Activated T-cell treated with anti-CD3 and anti-CD28 coated beads for 24 hours (primary cell): Measurements from ENCODE around the gene FUS.
A peak's percentile ranks its signal among the peaks of the same experiment; 100 is the strongest.
"Not testable (repeated sequence)": the region's sequence is repeated elsewhere in the genome, so short reads cannot be mapped to it uniquely, and the experiment has no call there.

Experiments
- DNase-seq: peaks from one replicate; pipeline ENCODE4 v3.0.0-alpha.2; 2020; ENCODE audit warnings: low read depth

FUS gene

DNA sequence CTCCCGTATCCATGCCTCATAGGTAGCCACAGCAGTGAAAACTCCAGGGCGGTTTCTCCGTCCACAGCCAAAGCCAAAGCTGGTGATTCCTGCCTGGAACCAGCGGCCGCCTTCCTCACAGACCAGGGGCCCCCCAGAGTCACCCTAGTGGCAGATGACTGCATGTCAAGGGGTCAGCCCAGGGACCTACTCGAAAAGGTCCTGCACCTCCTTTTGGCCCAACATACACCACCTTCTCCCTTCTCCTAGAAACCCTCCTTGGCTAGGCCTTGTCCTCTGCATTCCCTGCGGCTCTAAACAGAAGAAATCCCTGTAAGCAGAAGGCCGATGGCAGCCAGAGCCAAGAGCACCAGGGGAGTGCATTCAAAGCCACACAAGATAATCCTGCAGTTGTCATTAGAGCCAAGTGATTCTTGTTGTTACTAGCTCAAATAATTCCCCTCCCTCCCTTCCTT is 36.2 kb upstream of the FUS start:
- DNase-seq: no peak

DNA sequence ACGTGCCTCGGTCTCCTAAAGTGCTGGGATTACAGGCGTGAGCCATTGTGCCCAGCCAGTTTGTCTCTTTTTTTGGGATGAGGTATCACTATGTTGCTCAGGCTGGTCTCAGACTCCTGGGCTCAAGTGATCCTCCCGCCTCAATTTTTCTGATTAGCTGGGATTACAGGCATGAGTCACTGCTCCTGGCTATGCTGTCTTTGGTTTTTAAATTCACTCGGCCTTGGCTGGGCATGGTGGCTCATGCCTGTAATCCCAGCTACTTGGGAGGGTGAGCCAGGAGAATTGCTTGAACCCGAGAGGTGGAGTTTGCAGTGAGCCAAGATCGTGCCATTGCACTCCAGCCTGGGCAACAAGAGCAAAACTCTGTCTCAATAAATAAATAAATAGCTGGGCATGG is 35.5 kb upstream of the FUS start:
- not testable (repeated sequence) for DNase-seq

DNA sequence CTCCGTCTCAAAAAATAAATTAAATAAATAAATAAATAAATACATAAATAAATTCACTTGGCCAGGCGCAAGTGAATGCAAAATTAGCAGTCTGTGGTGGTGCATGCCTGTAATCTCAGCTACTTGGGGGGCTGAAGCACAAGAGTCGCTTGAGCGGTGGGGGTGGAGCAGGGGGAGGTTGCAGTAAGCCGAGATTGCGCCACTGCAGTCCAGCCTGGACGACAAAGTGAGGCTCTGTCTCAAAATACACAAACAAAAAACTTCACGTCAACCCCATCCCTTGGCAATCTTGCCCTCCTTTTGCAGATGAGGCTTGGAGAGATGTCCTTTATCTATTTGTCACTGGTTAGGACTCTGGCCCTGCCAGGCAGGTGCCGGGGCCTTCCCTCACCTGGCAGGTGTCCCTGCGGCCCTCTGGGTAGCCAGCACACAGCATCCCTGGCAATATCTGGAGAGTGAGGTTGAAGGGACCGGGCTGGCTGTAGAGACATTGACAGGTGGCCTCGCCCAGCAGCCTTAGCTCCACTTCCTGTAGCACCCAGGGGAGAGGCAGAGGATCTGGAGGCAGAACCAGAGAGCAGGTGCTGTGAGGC is 34.4 kb upstream of the FUS start:
- DNase-seq: no peak

DNA sequence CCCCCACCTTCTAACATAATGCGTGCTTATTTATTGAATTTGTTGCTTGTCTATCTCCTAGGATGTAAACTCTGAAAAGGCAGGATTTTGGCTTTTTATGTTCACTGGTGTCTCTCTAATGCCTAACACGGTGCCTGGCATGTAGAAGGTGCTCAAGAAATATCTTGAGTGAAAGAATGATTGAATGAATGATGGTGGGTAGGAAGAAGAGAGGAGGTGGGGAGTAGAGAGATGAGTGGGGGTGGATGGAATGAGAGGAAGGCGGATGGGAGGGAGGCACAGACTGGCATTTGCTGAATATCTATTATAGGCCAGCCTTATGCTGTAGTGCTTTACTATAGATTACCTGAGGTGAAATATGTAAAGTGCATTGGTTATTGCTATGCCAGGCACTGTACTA is 32.4 kb upstream of the FUS start:
- no peak for DNase-seq

DNA sequence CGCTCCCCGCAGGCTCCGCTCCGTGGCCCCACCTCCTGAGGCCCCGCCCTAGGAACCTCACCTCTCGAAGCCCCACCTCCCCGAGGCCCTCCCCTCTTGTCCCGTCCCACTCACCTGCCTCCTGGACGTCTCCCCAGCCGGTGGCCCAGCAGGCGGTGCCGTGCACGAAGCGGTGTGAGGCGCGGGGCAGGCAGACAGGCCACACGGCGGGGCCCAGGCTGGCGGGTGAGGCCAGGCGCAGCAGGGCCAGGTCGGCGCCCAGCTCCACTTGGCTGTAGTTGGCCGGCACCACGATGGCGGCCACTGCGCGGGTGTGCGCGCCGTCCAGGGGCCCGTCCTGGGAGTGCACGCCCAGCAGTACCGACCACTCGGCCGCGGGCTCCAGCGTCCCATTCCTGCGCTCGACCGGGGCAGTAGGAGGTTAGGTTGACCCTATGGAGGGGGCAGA is 31.6 kb upstream of the FUS start:
- DNase-seq: no peak

DNA sequence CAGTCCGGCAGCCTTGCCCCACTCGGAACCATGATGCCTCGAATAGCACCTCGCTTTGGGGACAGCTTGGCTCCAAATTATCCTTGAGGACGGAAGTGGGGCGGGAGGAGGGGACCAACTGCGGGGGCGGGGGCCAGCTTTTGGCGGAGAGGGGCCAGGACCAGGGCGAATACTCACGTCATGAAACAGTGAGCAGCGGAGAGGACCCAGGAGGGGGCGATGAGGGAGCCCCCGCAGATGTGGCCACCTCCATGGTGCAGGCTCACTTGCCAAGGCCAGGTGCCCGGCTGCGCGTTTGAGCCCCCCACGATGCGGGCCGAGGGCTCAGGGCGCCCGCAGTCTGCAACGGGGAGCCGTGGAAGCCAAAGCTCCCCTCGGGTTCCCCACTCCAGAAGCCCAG is 31.0 kb upstream of the FUS start:
- DNase-seq: no peak

DNA sequence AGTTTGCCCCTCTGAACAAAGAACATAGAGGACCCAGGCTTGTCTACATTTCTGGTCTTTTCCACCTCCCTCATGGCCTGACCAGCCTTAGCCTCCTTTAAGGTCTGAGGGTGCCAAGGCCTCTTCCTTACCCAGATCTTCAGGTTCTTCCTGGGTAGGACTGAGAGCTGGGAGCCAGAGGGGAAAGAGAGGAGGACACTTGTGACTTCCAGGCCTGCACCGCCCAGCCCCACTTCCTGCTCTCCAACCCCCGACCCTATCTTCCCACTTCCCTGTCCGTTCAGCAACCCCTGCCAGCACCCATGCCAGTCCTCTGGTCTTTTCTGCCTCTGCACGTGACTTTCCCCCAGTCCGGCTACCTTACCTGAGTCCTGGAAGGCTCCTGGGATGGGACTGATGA is 30.6 kb upstream of the FUS start:
- no peak for DNase-seq

DNA sequence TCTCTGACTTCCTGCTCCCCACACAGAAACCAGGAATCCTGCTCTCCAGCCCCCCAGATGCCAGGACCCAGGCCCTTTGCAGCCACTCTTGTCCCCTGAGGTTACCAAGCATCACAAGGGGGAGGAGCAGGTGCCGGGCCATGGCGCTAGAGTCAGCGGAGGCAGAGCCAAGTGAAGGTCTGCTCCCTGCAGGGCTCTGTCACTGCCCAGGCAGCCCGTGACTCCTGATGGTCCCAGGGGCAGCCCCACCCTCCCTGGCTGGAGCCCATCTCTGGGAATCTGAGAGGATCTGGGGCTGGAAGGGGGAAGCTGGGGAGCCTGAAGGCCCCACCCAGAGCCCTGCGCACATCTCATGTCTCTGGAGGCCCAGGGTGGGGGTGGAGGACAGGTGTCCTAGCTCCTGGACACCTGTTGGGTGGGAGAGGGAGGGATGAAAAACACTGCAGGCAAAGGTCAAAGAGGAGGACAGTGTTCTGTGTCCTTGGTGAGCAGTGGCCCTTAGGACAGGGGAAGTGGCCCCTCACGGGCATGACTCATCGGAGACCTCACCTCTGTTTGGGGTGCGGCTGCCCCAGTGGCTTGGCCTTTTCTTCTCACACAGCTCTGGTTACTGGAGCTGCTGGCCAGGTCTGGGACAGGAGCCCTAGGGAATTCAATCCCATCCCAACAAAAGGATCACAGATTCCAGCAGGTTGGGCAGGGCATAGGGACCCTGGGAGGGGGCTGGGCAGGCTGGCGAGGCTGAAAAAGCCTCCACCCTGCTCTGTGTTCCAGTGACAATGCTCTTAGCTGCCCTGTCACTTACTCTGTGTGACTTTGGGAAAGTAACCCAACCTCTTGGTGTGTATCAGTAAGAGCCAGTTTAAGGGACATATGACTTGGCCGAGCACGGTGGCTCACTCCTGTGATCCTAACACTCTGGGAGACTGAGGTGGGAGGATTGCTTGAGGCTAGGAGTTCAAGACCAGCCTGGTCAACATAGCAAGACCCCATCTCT is 29.7 kb upstream of the FUS start, which contains the start of gene PRSS36:
PRSS36 (minus strand) TSS at position 173 of the 997 bp plus-strand sequence; CDS start at position 142, 31 bp downstream.
- no peak for DNase-seq

DNA sequence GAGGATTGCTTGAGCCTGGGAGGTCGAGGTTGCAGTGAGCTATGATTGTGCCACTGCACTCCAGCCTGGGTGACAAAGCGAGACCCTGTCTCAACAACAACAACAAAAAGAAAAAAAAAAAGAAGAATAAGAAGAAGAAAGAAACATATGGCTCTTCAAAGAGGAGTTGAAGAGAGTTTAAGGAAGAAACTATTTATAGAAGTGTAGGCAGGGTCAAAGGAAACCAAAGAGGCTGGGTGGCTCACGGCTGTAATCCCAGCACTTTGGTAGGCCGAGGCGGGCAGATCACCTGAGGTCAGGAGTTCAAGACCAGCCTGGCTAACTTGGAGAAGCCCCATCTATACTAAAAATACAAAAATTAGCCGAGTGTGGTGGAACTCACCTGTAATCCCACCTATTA is 29.0 kb upstream of the FUS start:
- not testable (repeated sequence) for DNase-seq

DNA sequence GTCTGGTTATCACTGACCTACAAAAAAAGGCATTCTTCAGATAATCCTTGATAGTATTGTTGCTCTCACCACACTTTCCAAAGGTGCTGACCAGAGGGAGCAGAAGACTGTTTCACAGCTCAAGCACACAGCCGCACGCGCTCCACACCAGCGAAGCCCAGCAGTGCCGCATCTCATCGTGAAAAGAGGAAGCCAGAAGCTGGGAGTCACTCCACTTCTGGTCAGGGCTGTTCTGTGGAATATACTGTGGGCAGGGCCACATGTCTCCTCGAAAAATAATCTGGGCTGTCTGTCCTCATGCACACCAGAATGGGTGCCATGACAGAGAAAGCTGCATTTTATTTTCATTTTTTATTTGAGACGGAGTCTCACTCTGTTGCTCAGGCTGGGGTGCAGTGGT is 22.8 kb upstream of the FUS start:
- no peak for DNase-seq

DNA sequence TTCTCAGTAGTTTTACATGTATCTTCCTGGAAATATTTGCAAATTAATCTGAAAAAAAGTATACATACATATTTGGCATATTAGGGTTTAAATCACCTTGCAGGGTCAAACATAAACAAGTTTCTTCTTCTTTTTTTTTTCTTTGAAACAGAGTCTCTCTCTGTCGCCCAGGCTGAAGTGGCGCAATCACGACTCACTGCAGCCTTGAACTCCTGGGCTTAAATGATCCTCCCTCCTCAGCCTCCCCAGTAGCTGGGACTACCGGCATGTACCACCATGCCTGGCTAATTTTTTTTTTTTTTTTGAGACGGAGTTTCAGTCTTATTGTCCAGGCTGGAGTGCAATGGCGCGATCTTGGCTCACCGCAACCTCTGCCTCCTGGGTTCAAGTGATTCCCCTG is 12.6 kb upstream of the FUS start:
- DNase-seq: no peak

DNA sequence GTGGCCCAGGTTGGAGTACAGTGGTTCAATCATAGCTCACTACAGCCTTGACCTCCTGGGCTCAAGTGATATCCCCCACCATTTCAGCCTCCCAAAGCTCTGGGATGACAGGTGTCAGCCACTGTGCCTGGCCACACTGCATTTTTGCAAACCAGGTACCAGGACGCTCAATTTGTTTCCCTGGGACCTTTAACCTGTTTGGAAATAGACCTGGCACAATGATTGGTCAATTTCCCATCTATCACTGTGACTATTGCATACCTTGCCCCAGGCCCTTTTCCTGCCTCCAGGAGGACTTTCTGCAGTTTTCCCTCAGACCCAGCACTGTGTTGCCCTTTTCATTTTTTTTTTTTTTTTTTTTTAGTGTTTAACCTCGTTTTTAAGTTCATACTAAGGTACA is 11.1 kb upstream of the FUS start:
- DNase-seq: no peak

DNA sequence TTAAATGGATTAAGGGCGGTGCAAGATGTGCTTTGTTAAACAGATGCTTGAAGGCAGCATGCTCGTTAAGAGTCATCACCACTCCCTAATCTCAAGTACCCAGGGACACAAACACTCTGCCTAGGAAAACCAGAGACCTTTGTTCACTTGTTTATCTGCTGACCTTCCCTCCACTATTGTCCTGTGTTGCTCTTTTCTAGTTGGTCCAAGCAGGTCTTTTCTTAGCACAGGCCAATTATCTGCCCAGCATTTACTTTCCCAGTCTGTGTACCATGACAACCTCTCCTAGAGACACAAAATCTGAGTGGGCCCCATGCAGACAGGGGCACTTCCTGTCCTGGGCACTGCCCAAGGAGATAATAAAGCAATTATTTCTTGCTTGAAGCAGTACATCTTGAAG is 9.9 kb upstream of the FUS start:
- not testable (repeated sequence) for DNase-seq

DNA sequence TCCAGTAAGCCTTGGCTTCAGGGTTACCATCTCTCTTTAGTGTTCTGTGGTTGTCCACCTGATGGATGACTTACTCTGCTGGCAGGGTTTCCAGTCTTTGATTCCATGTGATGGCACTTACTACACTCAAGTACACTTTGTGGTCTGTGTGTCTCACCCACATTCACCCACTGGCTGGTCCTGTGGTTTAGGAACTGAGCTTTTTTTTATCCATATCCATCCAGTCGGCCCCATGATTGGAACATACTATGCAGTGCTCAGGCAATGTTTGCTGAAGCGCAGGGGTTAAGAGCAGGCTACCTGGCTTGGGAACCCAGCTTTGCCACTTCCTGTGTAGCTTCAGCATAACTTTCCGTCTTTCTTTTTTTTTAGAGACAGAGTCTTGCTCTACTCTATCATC is 2.8 kb upstream of the FUS start:
- DNase-seq: peak; percentile 35

DNA sequence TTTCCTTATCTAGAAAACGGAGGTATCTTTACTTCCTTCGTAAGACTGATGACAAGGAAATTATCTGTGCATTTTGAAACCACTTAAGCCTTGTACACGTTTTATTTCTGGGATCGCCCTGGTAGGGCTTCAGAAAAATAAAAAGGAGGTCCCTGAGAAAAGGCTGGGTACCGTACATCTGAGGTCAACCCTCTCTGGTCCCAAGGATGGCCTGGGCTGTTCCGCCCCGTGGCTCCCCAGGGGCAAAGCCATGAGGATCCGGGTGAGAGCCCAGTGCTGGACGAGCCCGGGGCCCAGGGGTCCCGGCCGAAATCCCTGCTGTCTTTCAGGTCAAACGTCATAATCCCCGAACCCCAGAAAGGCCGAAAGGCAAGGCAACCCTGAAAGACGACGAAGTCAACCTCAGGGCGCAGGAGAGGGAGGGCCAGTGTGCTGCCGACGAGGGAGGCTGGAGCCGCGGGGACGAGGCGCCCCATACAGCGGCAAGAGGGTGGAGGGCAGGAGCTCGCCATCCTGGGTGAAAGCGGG is 656 bp upstream of the FUS start:
- DNase-seq: no peak

DNA sequence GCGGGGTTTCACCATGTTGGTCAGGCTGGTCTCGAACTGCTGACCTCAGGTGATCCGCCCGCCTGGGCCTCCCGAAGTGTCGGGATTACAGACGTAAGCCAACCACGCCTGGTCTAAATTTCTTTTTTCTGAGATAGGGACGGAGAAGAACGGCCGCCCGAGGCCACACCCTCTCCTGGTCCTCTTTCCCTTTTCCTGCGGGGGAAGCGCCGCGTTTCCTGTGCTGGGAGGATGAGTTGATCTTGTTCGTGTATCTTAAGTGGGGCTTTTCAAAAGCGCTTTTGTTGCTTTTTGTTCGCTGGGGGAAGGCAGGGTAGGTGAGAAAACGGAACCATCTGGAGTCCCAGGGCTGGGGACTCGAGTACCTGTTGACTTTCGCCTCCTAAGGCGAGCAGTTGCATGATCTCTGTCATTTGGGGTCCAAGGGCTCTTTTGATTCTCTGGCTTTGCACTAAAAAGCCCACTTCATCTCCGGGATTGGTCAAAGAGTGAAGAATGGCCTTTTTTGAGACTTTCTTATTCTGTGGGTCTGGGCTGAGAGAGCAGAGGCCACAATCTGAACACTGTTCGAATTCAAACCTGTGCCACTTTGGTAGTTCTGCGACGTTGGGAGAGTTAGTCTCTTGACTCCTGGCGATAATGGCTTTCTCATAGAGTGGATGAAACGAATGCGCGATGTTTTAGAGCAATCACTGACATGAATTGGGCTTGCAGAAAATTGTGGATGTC is 1.3 kb downstream of the FUS start:
- DNase-seq: no peak

DNA sequence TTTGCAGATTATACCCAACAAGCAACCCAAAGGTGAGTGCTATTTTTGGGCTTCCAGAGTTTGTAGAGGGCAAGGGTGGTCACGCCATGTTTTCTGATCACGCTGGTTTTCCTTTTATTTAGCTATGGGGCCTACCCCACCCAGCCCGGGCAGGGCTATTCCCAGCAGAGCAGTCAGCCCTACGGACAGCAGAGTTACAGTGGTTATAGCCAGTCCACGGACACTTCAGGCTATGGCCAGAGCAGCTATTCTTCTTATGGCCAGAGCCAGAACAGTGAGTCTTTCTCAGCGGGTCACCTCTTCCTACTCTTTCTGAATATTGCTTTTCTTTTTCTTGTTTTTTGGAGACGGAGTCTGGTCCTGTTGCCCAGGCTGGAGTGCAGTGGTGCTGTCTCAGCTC is 2.5 kb downstream of the FUS start:
- DNase-seq: no peak

DNA sequence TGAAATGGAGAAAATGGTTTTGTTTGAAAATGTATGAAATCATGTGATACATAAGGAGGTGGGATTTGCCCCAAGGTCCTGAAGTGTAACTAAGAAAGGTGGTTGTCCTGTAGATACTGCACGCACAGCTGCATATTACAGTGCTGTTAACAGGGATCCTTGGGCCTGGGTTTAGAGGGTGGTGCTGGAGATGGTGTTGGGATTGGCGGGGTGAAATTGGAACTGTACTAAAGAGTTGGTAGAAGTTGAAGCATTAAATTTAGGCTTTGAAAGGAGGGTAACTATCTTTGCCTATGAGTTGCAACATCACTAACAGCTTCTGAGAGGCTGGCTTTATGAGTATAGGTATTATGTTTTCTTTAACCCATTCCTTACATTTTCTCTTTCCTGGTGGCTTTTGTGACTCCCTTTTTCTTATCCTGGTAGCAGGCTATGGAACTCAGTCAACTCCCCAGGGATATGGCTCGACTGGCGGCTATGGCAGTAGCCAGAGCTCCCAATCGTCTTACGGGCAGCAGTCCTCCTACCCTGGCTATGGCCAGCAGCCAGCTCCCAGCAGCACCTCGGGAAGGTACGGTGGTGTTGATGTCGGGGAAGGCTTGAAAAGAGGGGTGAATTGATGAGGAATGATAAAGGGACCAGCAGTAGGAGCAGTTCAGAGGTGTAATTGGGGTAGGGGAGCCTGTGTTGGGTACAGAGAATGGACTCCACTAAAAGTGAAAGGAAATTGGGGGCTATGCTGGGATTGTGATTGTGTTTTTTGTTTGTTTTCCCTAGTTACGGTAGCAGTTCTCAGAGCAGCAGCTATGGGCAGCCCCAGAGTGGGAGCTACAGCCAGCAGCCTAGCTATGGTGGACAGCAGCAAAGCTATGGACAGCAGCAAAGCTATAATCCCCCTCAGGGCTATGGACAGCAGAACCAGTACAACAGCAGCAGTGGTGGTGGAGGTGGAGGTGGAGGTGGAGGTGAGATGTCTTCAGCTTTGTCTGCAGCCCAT is 3.8 kb downstream of the FUS start:
- DNase-seq: no peak

DNA sequence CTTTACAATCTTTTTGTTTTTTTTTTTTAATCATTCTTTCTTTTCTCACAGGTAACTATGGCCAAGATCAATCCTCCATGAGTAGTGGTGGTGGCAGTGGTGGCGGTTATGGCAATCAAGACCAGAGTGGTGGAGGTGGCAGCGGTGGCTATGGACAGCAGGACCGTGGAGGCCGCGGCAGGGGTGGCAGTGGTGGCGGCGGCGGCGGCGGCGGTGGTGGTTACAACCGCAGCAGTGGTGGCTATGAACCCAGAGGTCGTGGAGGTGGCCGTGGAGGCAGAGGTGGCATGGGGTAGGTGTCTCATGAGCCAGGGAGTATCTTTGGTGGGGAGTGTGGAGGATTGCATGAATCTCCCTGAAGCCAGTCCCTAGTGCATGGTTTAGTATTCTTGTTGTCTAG is 4.9 kb downstream of the FUS start:
- no peak for DNase-seq

DNA sequence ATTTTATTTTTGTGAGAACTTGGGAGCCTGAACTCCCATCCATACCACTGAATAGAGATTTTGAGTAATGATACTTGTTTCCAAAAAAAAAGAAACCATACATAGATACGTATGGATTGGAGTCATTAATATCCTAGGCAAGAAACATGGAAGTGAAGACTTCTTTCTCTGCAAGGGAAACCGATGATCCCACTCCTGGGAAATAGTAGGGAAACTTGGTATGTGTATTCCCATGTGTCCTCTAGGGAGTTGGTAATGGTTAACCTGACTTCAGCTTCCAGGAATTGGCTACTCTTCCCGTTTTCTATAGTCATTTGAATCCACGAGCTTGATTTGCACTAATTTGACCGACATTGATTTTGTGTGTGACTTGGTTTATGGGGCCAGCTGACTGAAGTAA is 5.4 kb downstream of the FUS start:
- no peak for DNase-seq

DNA sequence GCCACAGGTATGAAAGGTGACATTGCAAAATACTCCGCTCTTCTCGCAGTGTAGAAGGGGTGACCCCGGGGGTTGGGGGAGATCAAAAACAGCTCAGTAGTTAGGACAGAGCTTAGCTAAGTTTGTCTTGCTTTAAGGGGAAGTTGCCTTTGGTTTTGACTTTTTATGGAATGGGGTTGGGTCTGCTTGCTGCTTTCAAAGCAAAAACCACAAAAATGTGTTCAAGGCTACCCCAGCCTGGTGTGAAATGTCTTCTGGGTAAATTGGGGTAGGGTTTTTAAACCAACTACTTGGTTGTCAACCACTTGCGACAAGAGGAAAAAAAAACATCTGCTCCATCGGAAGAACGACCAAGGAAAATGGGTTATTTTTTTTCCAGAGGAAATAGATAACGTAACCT is 6.2 kb downstream of the FUS start:
- no peak for DNase-seq
